Left renal pelvis (tissue), 4 donors: Measurements from ENCODE around the gene FHIT. TPM values are rescaled to one million over a fixed set of nuclear protein-coding genes. Genes with fewer than 3 reads are reported as not detected.
"Not testable (repeated sequence)": the region's sequence is repeated elsewhere in the genome, so short reads cannot be mapped to it uniquely, and the experiment has no call there.

Source experiments
- DNase-seq, 4 donors: peaks; one replicate each; pipeline ENCODE4 v3.0.0-alpha.2; 2013; ENCODE audit warnings: low read depth in 4 of 4, low spot score in 3 of 4
- polyA plus RNA-seq, 4 donors: library from polyadenylated mRNA; unstranded; fragments of 120-200 nt; gene quantifications; one replicate each; pipeline ENCODE4 v1.2.1, GENCODE V29; 2013; ENCODE audit not compliant: insufficient read length in 4 of 4

FHIT gene
- polyA plus RNA-seq, 4 donors, result 5.4 to 30.1 (median 23.5) TPM

GRCh38 chr3:60953351-60953750, 297.9 kb downstream of the FHIT start:
- DNase-seq, result peak in 1 of 4 donors; percentile 14

GRCh38 chr3:60952055-60952454, 299.2 kb downstream of the FHIT start:
- DNase-seq, result no peak

- no peak for DNase-seq
Observed at GRCh38 chr3:60949146-60949545, 302.1 kb downstream of the FHIT start.

GRCh38 chr3:60948488-60948887, 302.8 kb downstream of the FHIT start:
- no peak for DNase-seq

GRCh38 chr3:60935709-60936108, 315.5 kb downstream of the FHIT start:
- DNase-seq, result no peak

- DNase-seq, result no peak
Observed at GRCh38 chr3:60933824-60934223, 317.4 kb downstream of the FHIT start.

- DNase-seq, result no peak
Observed at GRCh38 chr3:60932643-60933042, 318.6 kb downstream of the FHIT start.

- no peak for DNase-seq
Observed at GRCh38 chr3:60932170-60932569, 319.1 kb downstream of the FHIT start.

GRCh38 chr3:60931452-60931851, 319.8 kb downstream of the FHIT start:
- DNase-seq, result no peak

GRCh38 chr3:60920519-60920918, 330.7 kb downstream of the FHIT start:
- no peak for DNase-seq

GRCh38 chr3:60919296-60919695, 332.0 kb downstream of the FHIT start:
- DNase-seq, result no peak

- DNase-seq, result no peak
Observed at GRCh38 chr3:60917141-60917540, 334.1 kb downstream of the FHIT start.

GRCh38 chr3:60916546-60916945, 334.7 kb downstream of the FHIT start:
- DNase-seq, result peak in 3 of 4 donors; percentile 3 to 10 (median 3)

- no peak for DNase-seq
Observed at GRCh38 chr3:60913474-60913873, 337.8 kb downstream of the FHIT start.

- DNase-seq, result no peak
Observed at GRCh38 chr3:60912876-60913275, 338.4 kb downstream of the FHIT start.

GRCh38 chr3:60912142-60912541, 339.1 kb downstream of the FHIT start:
- no peak for DNase-seq

GRCh38 chr3:60909526-60909925, 341.7 kb downstream of the FHIT start:
- no peak for DNase-seq

- no peak for DNase-seq
Observed at GRCh38 chr3:60906283-60906682, 345.0 kb downstream of the FHIT start.

GRCh38 chr3:60898321-60898720, 352.9 kb downstream of the FHIT start:
- no peak for DNase-seq

- no peak for DNase-seq
Observed at GRCh38 chr3:60893946-60894345, 357.3 kb downstream of the FHIT start.

GRCh38 chr3:60890226-60890625, 361.0 kb downstream of the FHIT start:
- no peak for DNase-seq

- not testable (repeated sequence) for DNase-seq
Observed at GRCh38 chr3:60888952-60889351, 362.3 kb downstream of the FHIT start.

GRCh38 chr3:60887574-60887973, 363.7 kb downstream of the FHIT start:
- no peak for DNase-seq
